IPS-18a (cell line): ENCODE measurements around the gene SLC35F4.

Experiments used
- H3K27ac ChIP-seq: one replicate; pipeline ENCODE4 v1.5.1; 2013; ENCODE audit warnings: low read length
- H3K27me3 ChIP-seq: one replicate; pipeline ENCODE4 v1.6.1; 2013; ENCODE audit warnings: mild to moderate bottlenecking, low read length; ENCODE audit not compliant: control insufficient read depth, insufficient read depth
- H3K36me3 ChIP-seq: one replicate; pipeline ENCODE4 v1.6.1; 2013; ENCODE audit warnings: low read depth, low read length; ENCODE audit not compliant: control insufficient read depth
- H3K4me1 ChIP-seq: one replicate; pipeline ENCODE4 v1.6.1; 2013; ENCODE audit warnings: low read depth, low read length; ENCODE audit not compliant: control insufficient read depth
- H3K4me3 ChIP-seq: one replicate; pipeline ENCODE4 v1.5.1; 2013; ENCODE audit warnings: low read length
- H3K9ac ChIP-seq: one replicate; pipeline ENCODE4 v1.6.1; 2013; ENCODE audit warnings: mild to moderate bottlenecking, low read length, moderate library complexity
- H3K9me3 ChIP-seq: one replicate; pipeline ENCODE4 v1.6.1; 2013; ENCODE audit warnings: low read depth, low read length; ENCODE audit not compliant: control insufficient read depth

SLC35F4 gene

GRCh38 chr14:57657487-57657886 is 208.4 kb downstream of the SLC35F4 start:
- Histone ChIP-seq H3K4me3 (no peak overlapping the region), H3K4me1 (no peaks in the 10 kb centered on the region), H3K9ac (no peak overlapping the region), H3K9me3 (no peaks in the 10 kb centered on the region), H3K27ac (no peak overlapping the region), H3K36me3 (no peaks in the 10 kb centered on the region), H3K27me3 (no peaks in the 10 kb centered on the region)

DNA sequence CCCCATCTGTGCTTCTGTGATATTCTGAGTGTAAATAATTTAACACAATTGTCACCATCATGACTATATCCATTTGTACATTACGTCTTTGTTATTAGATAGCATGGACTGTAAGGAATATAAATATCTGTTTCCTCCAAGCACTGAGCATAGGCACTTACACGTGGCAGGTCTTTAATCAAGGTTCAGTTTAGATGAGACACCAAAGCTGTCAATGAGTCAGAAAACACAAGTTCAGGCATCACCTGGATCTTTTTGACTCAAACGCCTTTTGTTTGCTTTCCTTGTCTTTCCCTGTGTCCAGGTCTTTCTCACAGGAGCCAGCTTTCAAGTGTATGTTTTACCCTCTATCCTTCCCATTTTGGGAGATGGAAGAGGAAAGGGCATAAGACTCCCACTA is 209.0 kb downstream of the SLC35F4 start:
- H3K27ac ChIP-seq: no peak overlapping the region
- H3K4me3 ChIP-seq: no peak overlapping the region
- no peaks in the 10 kb centered on the region for H3K27me3 ChIP-seq
- H3K4me1 ChIP-seq: no peaks in the 10 kb centered on the region
- no peaks in the 10 kb centered on the region for H3K9me3 ChIP-seq
- no peaks in the 10 kb centered on the region for H3K36me3 ChIP-seq
- H3K9ac ChIP-seq: no peak overlapping the region

GRCh38 chr14:57652769-57653168 is 213.1 kb downstream of the SLC35F4 start:
- H3K4me3 ChIP-seq: no peak overlapping the region
- no peaks in the 10 kb centered on the region for H3K9me3 ChIP-seq
- H3K27ac ChIP-seq: no peak overlapping the region
- peaks cover 6% of the 10 kb centered on the region for H3K4me1 ChIP-seq
- no peak overlapping the region for H3K9ac ChIP-seq
- H3K36me3 ChIP-seq: no peaks in the 10 kb centered on the region
- H3K27me3 ChIP-seq: no peaks in the 10 kb centered on the region

- Histone ChIP-seq H3K9me3 (no peaks in the 10 kb centered on the region), H3K9ac (no peak overlapping the region)
Measured at GRCh38 chr14:57641776-57642175, 224.1 kb downstream of the SLC35F4 start.

DNA sequence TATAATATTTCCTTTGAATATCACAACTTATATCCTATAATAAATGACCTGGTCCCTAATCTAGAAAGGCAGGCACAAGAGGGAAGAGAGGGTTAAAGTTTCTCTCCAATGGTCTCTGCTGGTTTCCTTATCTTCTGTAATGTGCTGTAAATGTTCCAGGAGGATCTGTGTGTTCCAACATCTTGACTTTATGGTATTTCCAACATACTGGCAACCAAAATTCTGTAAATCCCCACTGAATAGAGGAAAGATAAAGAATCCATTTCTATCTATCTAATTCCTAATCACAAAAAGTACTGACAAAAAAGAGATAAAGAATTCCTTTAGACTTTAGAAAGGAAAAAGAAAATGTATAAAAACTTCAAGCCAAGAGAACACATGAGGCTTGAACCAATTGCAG is 225.9 kb downstream of the SLC35F4 start:
- no peaks in the 10 kb centered on the region for H3K9me3 ChIP-seq
- no peaks in the 10 kb centered on the region for H3K4me1 ChIP-seq
- H3K9ac ChIP-seq: no peak overlapping the region
- no peak overlapping the region for H3K27ac ChIP-seq
- no peaks in the 10 kb centered on the region for H3K36me3 ChIP-seq
- no peak overlapping the region for H3K4me3 ChIP-seq
- no peaks in the 10 kb centered on the region for H3K27me3 ChIP-seq

More at GRCh38 chr14:57641776-57642175, 224.1 kb downstream of the SLC35F4 start:
- H3K36me3 ChIP-seq: no peaks in the 10 kb centered on the region
- H3K27me3 ChIP-seq: no peaks in the 10 kb centered on the region
- no peak overlapping the region for H3K4me3 ChIP-seq
- H3K4me1 ChIP-seq: no peaks in the 10 kb centered on the region
- H3K27ac ChIP-seq: no peak overlapping the region

GRCh38 chr14:57637901-57638300 is 228.0 kb downstream of the SLC35F4 start:
- Histone ChIP-seq H3K9me3 (no peaks in the 10 kb centered on the region), H3K27ac (no peak overlapping the region), H3K36me3 (no peaks in the 10 kb centered on the region), H3K4me1 (no peaks in the 10 kb centered on the region), H3K27me3 (no peaks in the 10 kb centered on the region), H3K4me3 (no peak overlapping the region), H3K9ac (no peak overlapping the region)

DNA sequence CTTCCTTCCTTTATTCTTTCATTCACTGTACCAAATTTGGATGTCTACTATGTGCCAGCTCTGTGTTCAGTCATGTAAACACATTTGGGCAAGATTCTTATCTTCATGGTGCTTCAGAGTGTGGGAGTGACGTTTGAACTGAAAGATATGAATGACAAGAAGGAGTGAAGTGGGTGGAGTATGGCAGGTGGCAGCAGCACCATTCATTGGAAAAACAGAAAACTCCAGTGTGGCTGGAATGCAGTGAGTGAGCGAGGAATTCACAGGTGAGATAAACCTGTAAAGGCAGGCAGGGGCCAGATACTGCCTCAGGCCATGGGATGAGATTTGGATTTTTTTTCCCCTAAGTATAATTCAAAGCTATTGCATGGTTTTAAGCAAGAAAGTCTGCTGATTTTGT is 231.6 kb downstream of the SLC35F4 start:
- Histone ChIP-seq H3K9me3 (no peaks in the 10 kb centered on the region), H3K27me3 (no peaks in the 10 kb centered on the region)

DNA sequence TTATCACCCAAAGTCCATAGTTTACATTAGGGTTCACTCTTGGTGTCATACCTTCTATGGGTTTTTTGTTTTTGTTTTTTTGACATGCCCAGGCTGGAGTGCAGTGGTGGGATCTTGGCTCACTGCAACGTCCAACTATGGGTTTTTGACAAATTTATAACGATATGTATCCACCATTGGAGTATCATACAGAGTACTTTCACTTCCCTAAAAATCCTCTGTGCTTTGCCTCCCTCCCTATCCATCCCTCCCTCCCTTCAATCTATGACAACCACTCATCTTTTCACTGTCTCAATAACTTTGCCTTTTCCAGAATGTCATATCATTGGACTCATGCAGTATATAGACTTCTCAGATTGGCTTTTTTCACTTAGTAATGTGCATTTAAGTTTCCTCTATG is 233.2 kb downstream of the SLC35F4 start:
- Histone ChIP-seq H3K36me3 (no peaks in the 10 kb centered on the region), H3K9me3 (no peaks in the 10 kb centered on the region), H3K9ac (no peak overlapping the region), H3K4me1 (no peaks in the 10 kb centered on the region), H3K27me3 (no peaks in the 10 kb centered on the region), H3K4me3 (no peak overlapping the region), H3K27ac (no peak overlapping the region)

More for the DNA sequence above, 231.6 kb downstream of the SLC35F4 start:
- Histone ChIP-seq H3K9ac (no peak overlapping the region), H3K4me3 (no peak overlapping the region), H3K27ac (no peak overlapping the region), H3K36me3 (no peaks in the 10 kb centered on the region), H3K4me1 (no peaks in the 10 kb centered on the region)

- Histone ChIP-seq H3K27ac (no peak overlapping the region), H3K4me3 (no peak overlapping the region), H3K36me3 (no peaks in the 10 kb centered on the region), H3K9ac (no peak overlapping the region), H3K4me1 (peaks cover 3% of the 10 kb centered on the region), H3K27me3 (no peaks in the 10 kb centered on the region), H3K9me3 (no peaks in the 10 kb centered on the region)
Measured at GRCh38 chr14:57617510-57617909, 248.4 kb downstream of the SLC35F4 start.

DNA sequence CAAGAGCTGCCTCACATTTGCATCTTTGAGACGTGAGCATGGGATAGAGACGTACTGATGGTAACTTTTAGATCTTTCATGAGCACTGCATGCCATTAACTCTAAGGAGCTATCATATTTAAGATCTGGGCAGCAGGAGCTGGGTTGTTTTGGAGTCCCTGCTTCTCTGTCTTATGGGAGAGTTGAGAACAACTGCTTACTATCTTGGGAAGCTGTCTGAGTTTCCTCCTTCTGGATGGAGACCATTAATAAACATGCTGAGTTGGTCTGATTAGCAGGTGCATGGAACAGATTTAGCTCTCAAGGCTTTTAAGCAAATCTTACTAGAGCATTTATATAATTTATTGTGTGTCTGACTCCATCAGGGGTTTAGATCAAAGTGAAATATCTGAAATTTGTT is 252.9 kb downstream of the SLC35F4 start:
- H3K4me1 ChIP-seq: peaks cover 3% of the 10 kb centered on the region
- H3K27me3 ChIP-seq: no peaks in the 10 kb centered on the region
- no peak overlapping the region for H3K27ac ChIP-seq
- no peak overlapping the region for H3K4me3 ChIP-seq
- H3K9ac ChIP-seq: no peak overlapping the region
- no peaks in the 10 kb centered on the region for H3K36me3 ChIP-seq
- no peaks in the 10 kb centered on the region for H3K9me3 ChIP-seq

DNA sequence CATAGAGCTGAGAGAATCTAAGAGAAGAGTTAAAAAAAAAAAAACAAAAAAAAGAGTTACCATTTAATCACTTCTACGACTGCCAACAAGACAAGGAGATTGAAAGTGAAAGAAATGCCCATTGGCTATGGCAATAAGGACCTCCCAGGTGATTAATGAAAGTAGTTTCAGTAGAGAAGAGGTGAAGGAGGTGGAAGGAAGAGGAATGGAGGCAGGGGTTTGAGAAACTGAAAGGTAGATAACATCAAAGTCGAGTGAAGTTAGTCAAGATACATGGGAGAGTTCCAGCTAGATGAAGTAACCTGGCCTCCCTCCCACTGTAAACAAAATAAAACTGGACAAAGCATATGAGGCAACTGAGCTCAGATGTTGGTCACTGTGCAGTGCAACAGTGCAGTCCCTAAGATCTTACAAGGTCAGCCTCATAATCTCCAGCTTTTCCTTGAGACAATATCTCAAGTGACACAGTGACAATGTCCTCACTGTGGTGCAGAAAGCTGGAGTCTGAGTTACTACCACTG is 254.3 kb downstream of the SLC35F4 start:
- Histone ChIP-seq H3K9me3 (no peaks in the 10 kb centered on the region), H3K4me1 (no peaks in the 10 kb centered on the region), H3K36me3 (no peaks in the 10 kb centered on the region), H3K4me3 (no peak overlapping the region), H3K9ac (no peak overlapping the region), H3K27ac (no peak overlapping the region), H3K27me3 (no peaks in the 10 kb centered on the region)

- no peaks in the 10 kb centered on the region for H3K36me3 ChIP-seq
- H3K27me3 ChIP-seq: no peaks in the 10 kb centered on the region
- H3K4me3 ChIP-seq: no peak overlapping the region
- H3K9ac ChIP-seq: no peak overlapping the region
- no peaks in the 10 kb centered on the region for H3K4me1 ChIP-seq
- no peaks in the 10 kb centered on the region for H3K9me3 ChIP-seq
- no peak overlapping the region for H3K27ac ChIP-seq
Measured at GRCh38 chr14:57610631-57611030, 255.3 kb downstream of the SLC35F4 start.
